GM19328 (cell line): ENCODE results near the gene PUM1.

Experiments
- ATAC-seq: cut with Tn5 transposase; IDR thresholded peaks from one replicate; pipeline ENCODE4 v1.9.1; 2021; ENCODE audit warnings: mild to moderate bottlenecking, moderate library complexity; ENCODE audit not compliant: unreplicated experiment

Gene PUM1

DNA sequence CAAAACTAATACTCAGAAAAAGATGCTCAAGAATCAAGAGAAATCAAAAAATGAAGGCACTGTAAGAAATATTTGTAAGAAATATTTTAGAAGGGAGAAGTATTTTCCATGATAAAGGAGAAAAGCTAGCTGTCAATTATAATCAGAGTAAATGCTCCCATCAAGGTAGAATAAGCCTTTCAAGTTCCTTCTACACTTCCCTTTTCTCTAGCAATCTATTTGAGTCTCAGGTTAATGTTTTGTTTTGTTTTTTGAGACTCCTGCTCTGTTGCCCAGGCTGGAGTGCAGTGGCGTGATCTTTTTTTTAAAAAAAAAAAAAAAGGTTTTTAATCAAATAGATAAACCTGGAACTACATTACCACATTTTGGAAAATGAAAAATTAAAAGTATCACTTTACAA, 33.3 kb downstream of the PUM1 start:
- ATAC-seq: no peak

DNA sequence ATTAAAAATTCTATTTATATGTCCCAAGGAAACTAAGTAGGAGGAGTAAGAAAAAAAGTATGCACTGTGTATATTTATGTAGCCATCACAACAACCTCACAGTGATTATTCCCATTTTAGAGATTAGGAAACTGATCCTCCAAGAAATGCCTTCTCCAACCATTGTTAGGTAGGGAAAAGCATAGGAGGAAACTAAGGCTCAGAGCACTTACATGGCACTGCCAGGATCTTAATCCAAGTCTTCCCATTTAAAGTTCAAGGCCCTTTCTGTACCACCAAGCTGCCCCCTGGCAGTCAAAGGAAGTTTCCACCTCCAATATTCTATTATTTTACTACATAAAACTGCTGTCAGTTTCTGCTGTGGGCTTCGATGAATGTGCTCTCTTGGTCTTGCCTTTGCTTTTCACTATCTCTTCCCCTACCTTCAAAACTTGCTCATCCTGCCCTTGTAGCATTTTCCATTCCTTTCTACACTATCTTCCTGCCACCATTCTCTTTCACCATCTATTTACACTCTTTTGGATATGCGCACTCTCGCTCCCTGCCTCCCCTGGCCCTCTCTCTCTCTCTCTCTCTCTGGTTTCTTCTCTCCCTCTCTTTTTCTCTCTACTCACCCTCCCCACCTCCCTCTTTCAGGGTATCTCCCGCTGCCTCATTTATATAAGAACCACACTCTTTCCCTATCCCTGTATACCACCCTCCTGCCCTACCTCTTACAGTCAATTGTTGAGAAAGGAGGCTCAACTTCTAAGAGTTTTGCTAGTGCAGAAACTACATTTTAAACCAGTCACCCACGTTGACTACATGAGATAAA, 34.0 kb downstream of the PUM1 start:
- no peak for ATAC-seq

DNA sequence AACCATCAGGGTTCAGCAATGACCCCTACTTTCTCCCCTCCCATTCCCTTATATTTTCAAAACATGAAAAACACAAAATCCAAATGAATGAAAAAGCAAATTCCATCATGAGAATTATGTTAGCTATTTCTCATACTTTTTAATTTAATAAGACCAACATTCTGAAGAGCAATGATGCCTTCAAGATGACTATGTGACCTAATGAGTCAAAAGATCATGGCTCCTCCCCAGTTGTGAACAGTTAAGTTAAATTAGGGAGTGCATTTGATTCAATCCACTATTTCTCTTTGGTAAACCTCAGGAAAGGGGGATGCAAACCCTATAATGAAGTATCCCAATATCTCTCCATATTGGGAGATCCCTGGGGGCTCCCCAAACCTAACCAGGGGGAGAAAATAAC, 36.5 kb downstream of the PUM1 start:
- no peak for ATAC-seq

DNA sequence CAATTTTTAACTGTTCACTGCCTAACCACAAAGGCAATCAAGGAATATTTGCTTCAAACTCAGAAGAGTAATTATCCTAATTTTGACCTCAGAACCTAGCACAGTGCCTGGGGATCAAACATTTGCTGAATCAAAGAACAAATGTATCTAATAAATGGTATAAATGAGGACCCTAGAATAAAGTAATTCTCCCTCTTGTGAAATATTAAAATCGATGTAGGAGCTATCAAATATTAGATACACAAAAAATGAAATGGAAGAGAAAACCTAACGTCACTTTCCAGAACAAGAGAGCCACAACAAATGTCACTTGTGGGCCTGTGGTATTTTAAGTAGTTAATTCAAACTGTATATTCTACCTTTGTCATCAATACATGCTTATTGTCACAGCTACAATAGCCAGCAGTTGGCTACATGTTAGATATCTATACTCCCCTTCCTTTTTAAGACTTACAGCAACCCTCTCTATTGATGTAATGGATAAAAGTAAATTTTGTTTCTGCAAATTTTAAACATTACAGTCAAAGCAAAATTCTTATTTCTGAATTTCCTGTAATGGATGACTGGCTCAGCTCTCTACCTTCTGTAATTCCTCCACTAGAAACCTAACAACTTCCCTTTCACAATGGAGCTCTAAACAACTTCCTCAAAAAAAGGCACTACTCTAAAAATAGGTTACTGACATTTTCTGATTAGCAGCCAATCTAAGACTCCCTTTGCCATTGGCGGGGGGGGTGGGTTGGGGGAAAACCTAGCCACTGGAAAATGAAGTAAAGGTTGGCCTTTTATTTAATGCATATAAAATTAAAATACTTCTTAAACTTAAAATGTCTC, 37.6 kb downstream of the PUM1 start:
- no peak for ATAC-seq

DNA sequence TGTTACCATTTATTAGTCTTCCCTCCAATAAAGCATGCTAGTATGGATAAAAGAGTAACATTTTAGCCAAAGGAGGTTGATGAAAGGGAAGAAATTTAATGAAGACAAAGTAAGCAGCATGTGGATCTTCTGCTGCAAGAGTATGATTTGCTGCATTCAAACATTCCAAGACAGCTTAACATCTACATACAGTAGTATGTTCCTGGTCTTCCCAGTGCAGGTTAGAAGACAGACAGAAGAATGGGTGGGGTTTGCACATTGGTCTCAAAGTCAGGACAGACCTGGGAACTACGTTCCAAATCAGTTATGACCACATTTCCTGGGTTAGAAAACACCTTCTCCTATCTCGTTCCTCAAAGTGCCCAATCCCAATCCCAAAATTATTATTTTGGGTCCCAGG, 43.3 kb downstream of the PUM1 start:
- ATAC-seq: no peak

DNA sequence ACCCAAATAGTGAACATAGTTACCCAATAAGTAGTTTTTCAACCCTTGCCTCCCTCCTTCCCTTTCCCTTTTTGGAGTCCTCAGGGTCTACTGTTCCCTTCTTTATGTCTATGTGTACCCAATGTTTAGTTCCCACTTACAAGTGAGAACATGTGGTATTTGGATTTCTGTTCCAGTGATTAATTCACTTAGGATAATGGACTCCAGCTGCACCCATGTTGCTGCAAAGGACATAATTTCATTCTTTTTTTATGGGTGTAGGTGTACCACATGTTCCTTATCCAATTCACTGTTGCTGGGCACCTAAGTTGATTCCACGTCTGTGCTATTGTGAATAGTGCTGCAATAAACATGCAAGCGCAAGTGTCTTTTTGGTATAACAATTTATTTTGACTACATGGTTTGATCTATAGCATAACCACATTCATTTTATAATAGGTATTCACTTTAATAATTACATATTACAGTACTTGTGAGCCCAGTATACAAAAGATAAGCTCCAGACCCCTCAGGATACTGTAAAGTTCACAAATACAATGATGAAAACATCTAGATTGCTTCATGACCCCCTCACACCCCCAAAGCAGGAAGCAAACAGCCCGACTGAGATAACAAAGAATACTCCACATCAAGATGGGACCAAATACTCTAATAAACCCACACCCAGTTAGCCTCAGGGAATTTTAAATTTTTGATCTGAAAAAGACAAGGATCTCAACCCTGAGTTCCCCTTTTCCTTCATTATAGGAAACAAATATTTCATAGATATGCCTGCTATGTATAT, 45.3 kb downstream of the PUM1 start:
- ATAC-seq: no peak

DNA sequence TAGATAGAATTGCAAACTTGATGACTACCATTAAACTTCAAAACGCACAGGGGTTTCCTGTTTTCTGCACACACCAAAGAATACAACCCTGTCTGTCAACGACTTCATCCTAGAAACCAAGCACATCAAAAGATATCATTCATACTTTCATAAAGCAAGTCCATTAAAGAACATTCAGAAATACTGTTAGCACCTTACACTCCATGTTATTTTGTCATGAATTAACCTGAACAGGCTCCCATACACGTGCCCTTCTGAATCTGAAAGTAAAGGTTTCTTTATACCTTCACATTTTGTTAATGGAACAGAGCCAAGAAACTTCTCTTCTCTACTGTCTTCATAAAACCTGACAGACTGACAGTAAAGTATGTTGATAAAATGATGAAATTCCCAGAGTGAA, 46.1 kb downstream of the PUM1 start:
- ATAC-seq: no peak

DNA sequence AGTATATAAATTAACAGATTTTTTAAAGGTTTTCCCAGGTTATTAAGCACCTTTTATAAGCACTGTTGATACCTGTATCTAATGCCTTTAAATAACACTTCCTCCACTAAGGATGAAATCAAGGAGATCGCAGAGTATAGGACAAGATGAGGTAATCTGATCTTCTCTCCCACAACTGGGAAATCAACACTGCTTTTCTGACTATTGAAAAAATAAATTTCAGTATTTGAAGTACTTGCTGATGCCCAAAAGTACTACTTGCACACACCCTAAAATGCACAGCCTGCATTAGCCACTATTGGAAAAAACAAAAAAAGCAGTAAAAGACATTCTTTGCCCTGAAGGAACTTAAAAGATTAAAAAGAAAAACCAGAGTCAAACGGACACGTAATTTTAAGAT, 48.6 kb downstream of the PUM1 start:
- ATAC-seq: no peak

DNA sequence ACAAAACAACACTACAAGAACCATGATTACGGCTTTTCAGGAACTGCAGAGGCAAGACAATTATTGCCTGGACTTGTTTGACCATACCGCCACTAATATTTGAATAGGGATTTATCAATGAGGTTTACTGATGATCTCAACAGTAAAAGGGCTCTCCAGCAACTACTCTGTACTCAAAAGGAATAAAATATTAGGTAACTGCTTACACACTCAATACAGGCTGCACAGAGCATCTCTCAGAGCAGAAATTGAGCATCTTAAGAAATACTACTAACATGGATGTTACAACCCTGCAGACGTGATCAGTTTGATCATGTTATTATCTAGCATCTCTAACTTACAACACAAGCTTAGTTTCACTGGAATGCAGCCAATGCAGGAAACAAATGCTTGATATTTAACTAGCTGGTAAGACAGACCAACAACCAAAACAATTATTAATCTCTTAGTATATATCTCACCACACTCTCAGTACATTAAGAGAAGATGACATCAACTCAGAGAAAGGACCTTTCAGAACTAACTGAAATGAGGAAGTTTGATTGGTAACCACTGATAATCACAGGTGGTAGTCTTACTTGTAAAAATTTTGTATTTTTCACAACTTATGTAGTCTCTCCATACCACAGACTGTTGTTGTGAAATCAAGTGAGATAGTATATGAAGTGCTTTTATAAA, 52.2 kb downstream of the PUM1 start:
- ATAC-seq: no peak

DNA sequence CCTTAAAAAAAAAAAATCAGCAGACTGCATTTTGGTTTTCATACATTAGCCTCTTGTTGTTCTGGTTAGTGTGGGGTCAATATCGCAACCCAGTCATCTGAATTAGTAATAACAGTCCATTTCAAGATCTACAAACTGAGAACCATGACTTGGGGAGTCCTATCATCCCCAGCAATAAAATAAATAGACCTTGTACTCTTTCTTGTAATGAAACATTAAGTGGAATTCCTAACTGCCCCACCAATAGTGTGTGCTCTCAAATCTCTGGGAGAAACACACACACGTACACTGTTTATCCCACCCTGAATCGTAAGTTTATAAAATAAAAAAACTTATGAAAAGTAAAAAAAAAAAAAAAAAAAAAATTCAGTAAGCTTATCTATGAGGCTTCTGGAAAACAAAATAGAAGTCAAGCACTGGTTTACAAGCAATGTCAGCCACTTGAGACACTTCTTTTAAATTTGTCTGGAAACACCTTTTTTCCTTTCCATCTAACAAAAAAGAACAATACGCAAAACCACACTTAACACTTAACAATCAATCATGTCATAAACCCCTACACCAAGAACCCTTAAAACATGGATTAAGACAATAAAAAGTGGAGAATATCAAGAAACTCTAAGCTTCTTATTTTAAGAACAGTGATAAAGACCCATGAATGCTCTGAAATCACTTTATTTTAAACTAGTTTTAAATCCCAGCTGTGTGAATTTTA, 53.1 kb downstream of the PUM1 start:
- no peak for ATAC-seq

DNA sequence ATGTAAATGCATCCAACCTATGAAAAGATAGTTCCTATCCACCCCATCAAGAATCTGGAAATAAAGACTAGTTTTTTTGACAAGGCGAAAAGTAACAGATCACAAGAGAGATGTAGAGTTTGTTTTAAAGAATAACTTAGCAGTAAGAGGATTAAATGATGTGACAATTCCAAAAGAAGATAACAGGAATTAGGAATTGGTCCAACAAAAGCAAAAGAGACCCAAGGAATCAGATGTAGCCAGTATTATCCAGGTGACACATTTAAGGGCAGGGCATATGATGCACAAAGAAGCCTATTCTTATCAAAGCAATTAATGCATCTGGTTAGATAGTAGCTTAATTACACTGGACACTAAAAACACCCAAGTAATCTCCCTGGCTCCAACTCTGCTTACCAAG, 53.8 kb downstream of the PUM1 start:
- no peak for ATAC-seq

DNA sequence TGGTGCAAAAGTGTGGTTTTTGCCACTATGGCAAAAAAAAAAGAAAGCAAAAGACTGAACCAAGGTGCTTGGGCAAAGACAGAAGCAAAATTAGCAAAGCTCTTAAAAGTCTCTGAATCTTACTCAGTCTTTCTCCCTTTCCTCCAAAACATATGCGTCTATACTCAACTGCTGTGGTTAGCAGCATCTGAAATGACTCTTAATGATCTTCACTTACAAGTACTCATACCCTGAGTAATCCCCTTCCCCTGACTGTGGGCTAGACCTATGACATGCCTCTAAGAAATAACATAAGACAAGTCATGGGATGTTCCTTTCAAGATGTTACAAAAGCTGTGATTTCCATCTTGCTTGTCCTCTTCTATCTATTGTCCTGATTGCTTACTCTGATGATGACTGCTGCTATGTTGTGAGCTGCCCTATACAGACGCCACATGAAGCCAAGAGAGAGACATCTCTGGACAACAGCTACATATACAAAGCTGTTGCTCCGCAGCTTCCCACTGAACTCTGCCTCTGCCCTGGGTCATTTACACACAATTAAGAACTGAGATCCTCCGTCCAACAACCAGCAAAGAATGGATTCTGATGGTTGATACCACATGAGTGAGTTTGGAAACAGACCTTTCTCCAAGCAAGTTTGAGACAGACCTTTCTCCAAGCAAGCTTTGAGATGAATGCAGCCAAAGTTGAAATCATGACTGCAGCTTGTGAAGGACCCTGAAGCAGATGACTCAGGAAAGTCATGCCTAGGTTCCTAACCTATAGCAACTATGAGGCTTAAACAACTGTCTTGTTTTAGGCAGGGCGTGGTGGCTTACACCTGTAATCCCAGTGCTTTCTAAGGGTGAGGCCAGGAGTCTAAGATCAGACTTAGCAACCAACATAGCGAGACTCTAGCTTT, 55.2 kb downstream of the PUM1 start:
- no peak for ATAC-seq

DNA sequence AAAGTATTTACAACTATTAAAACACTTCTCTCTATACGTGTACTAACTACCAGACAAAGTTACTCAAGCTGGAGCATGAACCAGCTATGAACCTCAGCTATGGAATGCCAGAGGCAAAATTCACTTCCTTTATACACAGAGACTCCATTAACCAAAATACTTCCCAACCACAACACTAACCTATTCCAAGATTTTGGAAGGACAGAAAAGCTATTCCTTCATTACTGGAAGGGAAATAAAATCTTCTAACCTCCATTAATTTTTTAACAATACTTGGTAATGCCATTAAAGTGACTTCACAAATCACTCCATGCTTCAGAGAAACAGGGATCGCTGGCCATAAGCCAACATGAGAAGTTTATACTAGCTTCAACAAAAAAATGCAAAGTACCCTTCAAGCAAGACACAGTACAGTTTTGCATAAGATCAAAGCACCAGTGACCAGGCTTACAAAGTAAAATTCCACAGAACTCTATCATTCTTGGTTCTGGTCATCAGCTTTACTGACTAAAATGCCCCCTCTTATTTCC, 58.0 kb downstream of the PUM1 start:
- no peak for ATAC-seq

DNA sequence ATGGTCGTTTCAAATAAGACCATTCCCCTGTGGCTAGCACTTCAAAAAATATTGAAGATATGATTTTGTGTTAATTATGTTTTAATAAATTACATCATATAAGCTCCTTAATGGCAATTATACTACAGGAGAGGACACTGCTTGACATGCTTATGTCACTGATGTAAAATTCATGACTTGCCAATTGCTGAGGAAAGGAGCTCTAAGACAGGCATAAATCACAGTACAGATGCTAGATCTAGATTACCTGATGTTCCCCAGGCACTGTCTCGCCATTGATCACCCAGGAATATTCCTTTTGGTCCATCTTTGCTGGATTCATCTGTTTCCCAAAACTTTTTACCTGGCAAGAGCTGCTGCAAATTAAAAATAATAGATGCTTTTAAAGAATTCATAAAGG, 58.8 kb downstream of the PUM1 start:
- ATAC-seq: no peak

DNA sequence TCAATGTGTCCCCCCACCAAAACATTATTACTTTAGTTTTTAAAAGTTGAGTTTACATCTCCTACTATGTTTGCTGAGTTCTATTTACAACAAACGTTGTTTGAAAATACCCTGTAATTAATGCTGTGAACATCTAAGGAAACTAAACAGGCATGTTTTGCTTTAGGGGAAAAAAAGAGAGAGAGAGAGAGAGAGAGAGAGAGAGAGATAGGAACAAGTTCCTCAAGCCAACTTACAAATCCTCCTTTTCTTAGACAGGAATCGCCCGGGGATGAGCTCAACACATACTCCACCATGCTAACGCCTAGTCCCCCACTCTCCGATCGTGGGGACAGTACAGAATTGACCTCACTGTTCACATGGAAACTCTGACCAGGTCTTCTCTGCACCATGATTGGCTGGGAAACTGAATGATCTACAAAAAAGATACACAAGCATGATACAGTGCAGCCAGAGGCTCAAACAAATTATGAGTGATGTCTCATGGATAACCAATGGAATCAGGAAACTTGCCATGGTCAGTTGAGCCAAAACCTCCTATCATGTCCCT, 59.8 kb downstream of the PUM1 start:
- ATAC-seq: no peak

DNA sequence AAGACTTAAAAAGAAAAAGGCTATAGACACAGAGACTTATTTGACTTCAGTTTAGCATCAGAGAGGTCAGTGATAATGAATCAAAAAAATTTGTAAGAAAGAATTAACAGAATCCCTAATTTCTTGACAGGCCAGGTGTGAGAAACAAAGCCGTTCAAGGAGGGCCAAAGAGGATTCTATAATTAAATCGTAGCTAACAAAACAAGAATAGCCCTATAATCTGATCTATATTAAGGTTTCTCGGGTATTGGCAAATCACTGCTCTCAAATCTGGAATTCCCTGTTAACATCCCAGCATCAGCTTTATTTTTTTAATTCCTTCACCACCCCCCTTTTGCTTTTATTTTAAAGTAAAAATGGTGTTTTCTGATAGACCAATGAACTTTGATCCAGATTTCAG, 60.3 kb downstream of the PUM1 start:
- no peak for ATAC-seq

DNA sequence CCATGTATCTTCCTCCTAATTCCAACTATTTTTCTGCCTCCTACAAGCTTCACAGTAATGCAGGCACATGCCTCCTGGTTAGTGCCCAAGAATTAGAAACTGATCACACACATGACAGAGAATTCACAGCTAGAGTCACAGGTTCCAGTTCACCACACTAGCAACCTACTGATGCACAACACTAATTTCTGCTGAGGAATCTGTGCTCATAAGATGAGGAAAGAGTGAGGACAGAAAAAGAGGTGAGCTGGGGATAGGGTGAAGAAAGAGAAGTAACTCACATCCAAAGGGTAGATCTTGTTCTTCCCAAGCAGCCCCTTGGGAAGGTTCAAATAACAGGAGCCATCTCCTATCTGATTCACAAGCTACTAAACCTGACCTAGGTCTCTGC, 61.3 kb downstream of the PUM1 start:
- ATAC-seq: no peak

DNA sequence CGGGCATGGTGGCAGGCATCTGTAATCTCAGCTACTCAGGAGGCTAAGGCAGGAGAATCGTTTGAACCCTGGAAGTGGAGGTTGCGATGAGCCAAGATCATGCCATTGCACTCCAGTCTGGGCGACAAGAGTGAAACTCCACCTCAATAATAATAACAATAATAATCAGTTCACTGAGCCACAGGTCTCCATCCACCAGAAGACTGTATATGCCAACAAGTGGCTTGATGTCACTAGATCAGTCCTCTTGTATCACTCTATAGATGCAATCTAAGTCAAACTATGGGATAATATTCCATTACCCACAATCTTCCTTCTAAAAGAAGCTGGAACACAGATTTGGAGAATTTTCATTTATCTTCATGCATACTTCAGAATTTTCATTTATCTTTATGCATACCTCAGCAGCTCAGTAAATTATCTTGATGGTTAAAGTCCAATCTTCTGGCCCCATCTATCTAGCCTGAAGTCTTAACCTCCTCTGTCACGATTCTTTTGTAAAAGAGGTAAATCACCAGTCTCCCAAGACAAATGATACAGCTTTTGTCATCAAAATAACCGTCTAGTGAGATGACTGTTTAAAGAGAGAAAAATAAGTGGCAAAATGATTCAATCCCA, 61.8 kb downstream of the PUM1 start:
- no peak for ATAC-seq
